H1 (cell line): Measurements from ENCODE around the gene IGFL3. TPM values are rescaled to one million over a fixed set of nuclear protein-coding genes. Genes with fewer than 3 reads are reported as not detected.

Experiments
- CTCF ChIA-PET: fragments of 300-600 bp; sonication (Branson Sonifier 250); formaldehyde crosslinking; loops from one replicate; lab custom pipeline; 2021; ENCODE audit not compliant: partially characterized antibody; lab: Charles Lee
- POLR2A ChIA-PET: fragments of 300-600 bp; sonication (Branson Sonifier 250); formaldehyde crosslinking; loops from one replicate; lab custom pipeline; 2021; ENCODE audit warnings: inconsistent platforms; ENCODE audit not compliant: partially characterized antibody; lab: Charles Lee
- DNase-seq, 2 experiments: peaks; one replicate each; pipeline versions ENCODE4 v3.0.0 to v3.0.0-alpha.2; 2010 to 2022; ENCODE audit warnings: low spot score in 2 of 2, low read depth in 1 of 2, mixed read lengths in 1 of 2
- FAIRE-seq: peaks from 2 replicates; lab custom pipeline; 2011; peaks lifted over from hg19 to GRCh38; lab: Jason Lieb, UNC
- H2AFZ ChIP-seq: 2 replicates; pipeline ENCODE4 v1.8.1; 2012; ENCODE audit warnings: low read length, inconsistent platforms
- H2AK5ac ChIP-seq: 2 replicates; pipeline ENCODE4 v1.6.1; 2013; ENCODE audit warnings: low read depth, low read length
- H2BK120ac ChIP-seq: replicated peaks from 2 replicates; pipeline ENCODE3; 2013; ENCODE audit warnings: low read depth, low read length, inconsistent platforms
- H2BK12ac ChIP-seq: 2 replicates; pipeline ENCODE4 v1.6.1; 2013; ENCODE audit warnings: low read depth, low read length
- H2BK15ac ChIP-seq: 2 replicates; pipeline ENCODE4 v1.6.1; 2013; ENCODE audit warnings: low read length
- H2BK20ac ChIP-seq: 2 replicates; pipeline ENCODE4 v1.6.1; 2013; ENCODE audit warnings: low read length
- H2BK5ac ChIP-seq: 2 replicates; pipeline ENCODE4 v1.6.1; 2013; ENCODE audit warnings: low read depth, low read length
- H3K14ac ChIP-seq: 2 replicates; pipeline ENCODE4 v1.6.1; 2013; ENCODE audit warnings: inconsistent platforms; ENCODE audit not compliant: insufficient read length
- H3K18ac ChIP-seq: 2 replicates; pipeline ENCODE4 v1.6.1; 2013; ENCODE audit warnings: low read length; ENCODE audit errors: extremely low read depth
- H3K23ac ChIP-seq: 2 replicates; pipeline ENCODE4 v1.6.1; 2013; ENCODE audit warnings: inconsistent platforms; ENCODE audit not compliant: insufficient read length
- H3K23me2 ChIP-seq: 2 replicates; pipeline ENCODE4 v1.6.1; 2013; ENCODE audit warnings: low read depth, low read length
- H3K27ac ChIP-seq: 2 replicates; pipeline ENCODE4 v1.6.1; 2011; ENCODE audit warnings: low read depth, low read length, inconsistent platforms
- H3K27me3 ChIP-seq, 4 experiments: replicated peaks in 1 of 4; 1 replicate in 1 of 4; 2 replicates in 3 of 4; pipeline versions ENCODE4 v1.6.1 to v1.8.1; 2011 to 2013; ENCODE audit warnings: low read length in 3 of 4, mild to moderate bottlenecking in 3 of 4, inconsistent platforms in 2 of 4, mixed read lengths in 2 of 4, moderate library complexity in 1 of 4; ENCODE audit not compliant: control insufficient read depth in 3 of 4, insufficient read depth in 3 of 4; ENCODE audit errors: extremely low read depth in 1 of 4
- H3K36me3 ChIP-seq, 4 experiments: 2 replicates each; pipeline versions ENCODE4 v1.6.1 to v1.8.1; 2011 to 2013; ENCODE audit warnings: mild to moderate bottlenecking in 4 of 4, low read length in 3 of 4, moderate library complexity in 2 of 4, control low read depth in 1 of 4, inconsistent platforms in 1 of 4; ENCODE audit not compliant: insufficient read depth in 4 of 4, control insufficient read depth in 2 of 4
- H3K4ac ChIP-seq: replicated peaks from 2 replicates; pipeline ENCODE3; 2013; ENCODE audit warnings: low read length, low read depth, mixed read lengths, inconsistent platforms; ENCODE audit not compliant: insufficient read length
- H3K4me1 ChIP-seq, 4 experiments: replicated peaks in 1 of 4; 1 replicate in 1 of 4; 2 replicates in 3 of 4; pipeline versions ENCODE4 v1.6.1 to v1.8.1; 2011 to 2013; ENCODE audit warnings: low read length in 3 of 4, inconsistent platforms in 2 of 4, mixed read lengths in 1 of 4; ENCODE audit not compliant: insufficient read depth in 4 of 4, control insufficient read depth in 3 of 4
- H3K4me2 ChIP-seq, 2 experiments: 2 replicates each; pipeline versions ENCODE4 v1.6.1 to v1.8.1; 2011 to 2013; ENCODE audit warnings: low read depth in 2 of 2, low read length in 2 of 2, control low read depth in 1 of 2, inconsistent platforms in 1 of 2, mild to moderate bottlenecking in 1 of 2; ENCODE audit not compliant: insufficient read depth in 1 of 2
- H3K4me3 ChIP-seq, 4 experiments: fragments of 200-600, 300-600 bp in 1 of 4; sonication (generic), shearing (Covaris generic), sonication (Bioruptor Twin) in 1 of 4; 2 replicates each; pipeline versions ENCODE4 v1.5.1 to v1.8.1; 2011 to 2016; ENCODE audit warnings: low read length in 4 of 4, low read depth in 3 of 4, control low read depth in 2 of 4, inconsistent platforms in 2 of 4, mild to moderate bottlenecking in 2 of 4, mixed read lengths in 1 of 4, moderate library complexity in 1 of 4; ENCODE audit not compliant: insufficient read depth in 2 of 4; ENCODE audit errors: extremely low read depth in 1 of 4
- H3K56ac ChIP-seq: replicated peaks from 2 replicates; pipeline ENCODE3; 2013; ENCODE audit warnings: low read depth, mild to moderate bottlenecking, mixed read lengths, low read length, inconsistent platforms; ENCODE audit not compliant: insufficient read length
- H3K79me1 ChIP-seq: 2 replicates; pipeline ENCODE4 v1.6.1; 2013; ENCODE audit warnings: low read depth, low read length, control low read depth
- H3K79me2 ChIP-seq, 2 experiments: 2 replicates each; pipeline versions ENCODE4 v1.6.1 to v1.8.1; 2012 to 2013; ENCODE audit warnings: low read length in 2 of 2, mild to moderate bottlenecking in 2 of 2, inconsistent platforms in 1 of 2; ENCODE audit not compliant: insufficient read depth in 2 of 2, control insufficient read depth in 1 of 2
- H3K9ac ChIP-seq, 4 experiments: replicated peaks in 1 of 4; 1 replicate in 1 of 4; 2 replicates in 3 of 4; pipeline versions ENCODE4 v1.6.1 to v1.8.1; 2011 to 2013; ENCODE audit warnings: low read depth in 3 of 4, low read length in 3 of 4, control low read depth in 2 of 4, mild to moderate bottlenecking in 2 of 4, moderate library complexity in 2 of 4, inconsistent platforms in 1 of 4; ENCODE audit errors: extremely low read depth in 1 of 4
- H3K9me3 ChIP-seq, 2 experiments: 2 replicates each; pipeline versions ENCODE4 v1.6.1 to v1.8.1; 2012 to 2013; ENCODE audit warnings: mild to moderate bottlenecking in 2 of 2, moderate library complexity in 2 of 2, control low read depth in 1 of 2, inconsistent platforms in 1 of 2, low read depth in 1 of 2, low read length in 1 of 2, mixed read lengths in 1 of 2; ENCODE audit not compliant: insufficient read depth in 2 of 2
- H4K20me1 ChIP-seq, 2 experiments: replicated peaks in 1 of 2; 2 replicates each; pipeline versions ENCODE3 to v1.8.1; 2011 to 2013; ENCODE audit warnings: inconsistent platforms in 2 of 2, low read length in 2 of 2, mild to moderate bottlenecking in 1 of 2; ENCODE audit not compliant: insufficient read depth in 2 of 2, control insufficient read depth in 1 of 2
- H4K5ac ChIP-seq: 2 replicates; pipeline ENCODE4 v1.6.1; 2013; ENCODE audit warnings: low read length, low read depth, mixed read lengths, inconsistent platforms; ENCODE audit not compliant: insufficient read length
- H4K8ac ChIP-seq: 2 replicates; pipeline ENCODE4 v1.8.0; 2013; ENCODE audit warnings: mild to moderate bottlenecking, moderate library complexity, low read length, inconsistent platforms; ENCODE audit not compliant: insufficient read depth; ENCODE audit errors: extremely low read depth
- H4K91ac ChIP-seq: replicated peaks from 2 replicates; pipeline ENCODE3; 2013; ENCODE audit warnings: low read length, mixed read lengths, inconsistent platforms; ENCODE audit not compliant: insufficient read length
- BCL11A ChIP-seq, 2 experiments: IDR thresholded peaks; one replicate each; pipeline ENCODE4 v1.6.1; 2011; ENCODE audit warnings: low read depth in 2 of 2, low read length in 2 of 2, mild to moderate bottlenecking in 2 of 2
- NANOG ChIP-seq: IDR thresholded peaks from 2 replicates; pipeline ENCODE4 v1.6.1; 2011; ENCODE audit warnings: low read length, low read depth, mild to moderate bottlenecking, inconsistent platforms; ENCODE audit not compliant: insufficient read depth, poor library complexity, severe bottlenecking
- RAD21 ChIP-seq, 2 experiments: IDR thresholded peaks in 1 of 2; conservative IDR thresholded peaks in 1 of 2; 2 replicates each; pipeline ENCODE4 v1.6.1; 2011; ENCODE audit warnings: low read depth in 2 of 2, low read length in 2 of 2, improper control_type of control experiment in 1 of 2, inconsistent platforms in 1 of 2, mild to moderate bottlenecking in 1 of 2, moderate library complexity in 1 of 2
- RFX5 ChIP-seq: IDR thresholded peaks from 2 replicates; pipeline ENCODE4 v1.6.1; 2011; ENCODE audit warnings: low read depth, low read length, improper control_type of control experiment, borderline replicate concordance
- SIN3A ChIP-seq, 2 experiments: IDR thresholded peaks in 1 of 2; conservative IDR thresholded peaks in 1 of 2; 2 replicates each; pipeline ENCODE4 v1.6.1; 2011 to 2012; ENCODE audit warnings: low read length in 2 of 2, improper control_type of control experiment in 1 of 2, low read depth in 1 of 2, mild to moderate bottlenecking in 1 of 2
- TAF1 ChIP-seq: IDR thresholded peaks from 2 replicates; pipeline ENCODE4 v1.6.1; 2011; ENCODE audit warnings: mild to moderate bottlenecking, low read depth, low read length
- WGBS, 2 experiments: shearing (Covaris generic) in 1 of 2; methylation state at CpG; one replicate each; pipeline versions ENCODE4 v1.1.6 to v1.1.7; 2013 to 2015; ENCODE audit warnings: low lambda C conversion rate in 2 of 2, mixed read lengths in 2 of 2, inconsistent platforms in 1 of 2, low coverage in 1 of 2, missing lambda C conversion rate in 1 of 2; ENCODE audit not compliant: insufficient replicate concordance in 2 of 2, insufficient coverage in 1 of 2, insufficient read length in 1 of 2; ENCODE audit errors: extremely low coverage in 1 of 2, missing lambda C conversion rate in 1 of 2; 5-methylcytosine and 5-hydroxymethylcytosine counted together
- polyA plus RNA-seq, 7 experiments: library from polyadenylated mRNA; depleted of rRNA in 3 of 7; stranded (reverse) in 5 of 7; unstranded in 2 of 7; fragments of >200 nt in 5 of 7; fragments of 200-250 nt in 2 of 7; gene quantifications; 1 replicate in 5 of 7; 2 replicates in 1 of 7; 4 replicates in 1 of 7; pipeline versions ENCODE4 v1.2.1 to v1.2.3, GENCODE V29; 2011 to 2013; ENCODE audit warnings: missing spikeins in 2 of 7, mixed read lengths in 2 of 7
- total RNA-seq: library from RNA; stranded (reverse); fragmentation: NEBNext Ultra II Directional; extraction: Animal tissue kit (Norgen Biotek cat#: 25700); gene quantifications from 2 replicates; pipeline ENCODE4 v1.2.1, GENCODE V29; 2021
- TF ChIP-seq, protein P1 (sequence below), 3 experiments: IDR thresholded peaks; 1 replicate in 2 of 3; 2 replicates in 1 of 3; pipeline versions ENCODE4 v1.5.1 to v1.6.1; 2011; ENCODE audit warnings: low read length in 3 of 3, mild to moderate bottlenecking in 3 of 3, inconsistent platforms in 2 of 3, low read depth in 1 of 3, moderate library complexity in 1 of 3; ENCODE audit not compliant: insufficient read depth in 1 of 3; ENCODE audit errors: control extremely low read depth in 1 of 3

The IGFL3 gene
- total and polyA plus RNA-seq, 2 of the 8 experiments (the other 6 are each of a cell fraction or from before 2014, with no cell fraction given): 0.12 TPM; not detected in 1

- Histone ChIP-seq H3K27me3 (peaks cover 2 to 9% (median 7%) of the 10 kb centered on the region in 4 experiments), H2BK15ac (no peak overlapping the region), H2BK120ac (no peak overlapping the region), H2BK12ac (no peak overlapping the region), H3K56ac (no peak overlapping the region), H2BK5ac (no peak overlapping the region), H3K79me2 (no peaks in the 10 kb centered on the region), H3K23me2 (peaks cover 2% of the 10 kb centered on the region; the same call in 1 of the 2 replicates), H3K4me3 (no peak overlapping the region), H2BK20ac (no peak overlapping the region), H4K8ac (no peak overlapping the region), H3K4me1 (peaks cover 0 to 3% (median under 1%) of the 10 kb centered on the region in 4 experiments; a peak in 2 of 7 replicates), H4K5ac (no peak overlapping the region), H2AFZ (peak overlapping the region; percentile 48; the same call in 1 of the 2 replicates), H3K9ac (no peak overlapping the region), H4K20me1 (no peaks in the 10 kb centered on the region), H3K27ac (no peak overlapping the region), H3K36me3 (no peaks in the 10 kb centered on the region), H2AK5ac (no peak overlapping the region), H4K91ac (no peak overlapping the region), H3K4ac (no peak overlapping the region), H3K79me1 (no peaks in the 10 kb centered on the region), H3K9me3 (peaks cover 4 to 6% of the 10 kb centered on the region in 2 experiments; a peak in 2 of 4 replicates), H3K18ac (no peak overlapping the region), H3K14ac (no peak overlapping the region), H3K4me2 (no peak overlapping the region), H3K23ac (no peak overlapping the region)
- TF ChIP-seq SIN3A (conservative IDR thresholded peaks at IDR 0.05 in 1 of 2, IDR thresholded peaks at IDR 0.05 in 1 of 2; ENCODE audit: low read depth in 1 of 2, low read length in 2 of 2): 0 out of 4 replicates have a peak, but pooled peaks of 1 of the 2 experiments have one; percentile 22
- 0 out of 2 replicates have a peak, but pooled peaks have one; percentile 17 for TF ChIP-seq RFX5
- no peak for TF ChIP-seq BCL11A (IDR thresholded peaks at IDR 0.05; ENCODE audit: low read depth in 2 of 2, low read length in 2 of 2)
- TF ChIP-seq NANOG: no peak
- peak; percentile 83 to 84 for TF ChIP-seq RAD21 (IDR thresholded peaks at IDR 0.05 in 1 of 2, conservative IDR thresholded peaks at IDR 0.05 in 1 of 2; ENCODE audit: low read depth in 2 of 2, low read length in 2 of 2)
- TF ChIP-seq, protein P1, sequence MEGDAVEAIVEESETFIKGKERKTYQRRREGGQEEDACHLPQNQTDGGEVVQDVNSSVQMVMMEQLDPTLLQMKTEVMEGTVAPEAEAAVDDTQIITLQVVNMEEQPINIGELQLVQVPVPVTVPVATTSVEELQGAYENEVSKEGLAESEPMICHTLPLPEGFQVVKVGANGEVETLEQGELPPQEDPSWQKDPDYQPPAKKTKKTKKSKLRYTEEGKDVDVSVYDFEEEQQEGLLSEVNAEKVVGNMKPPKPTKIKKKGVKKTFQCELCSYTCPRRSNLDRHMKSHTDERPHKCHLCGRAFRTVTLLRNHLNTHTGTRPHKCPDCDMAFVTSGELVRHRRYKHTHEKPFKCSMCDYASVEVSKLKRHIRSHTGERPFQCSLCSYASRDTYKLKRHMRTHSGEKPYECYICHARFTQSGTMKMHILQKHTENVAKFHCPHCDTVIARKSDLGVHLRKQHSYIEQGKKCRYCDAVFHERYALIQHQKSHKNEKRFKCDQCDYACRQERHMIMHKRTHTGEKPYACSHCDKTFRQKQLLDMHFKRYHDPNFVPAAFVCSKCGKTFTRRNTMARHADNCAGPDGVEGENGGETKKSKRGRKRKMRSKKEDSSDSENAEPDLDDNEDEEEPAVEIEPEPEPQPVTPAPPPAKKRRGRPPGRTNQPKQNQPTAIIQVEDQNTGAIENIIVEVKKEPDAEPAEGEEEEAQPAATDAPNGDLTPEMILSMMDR (IDR thresholded peaks at IDR 0.05; ENCODE audit: control extremely low read depth in 1 of 3, insufficient read depth in 1 of 3, low read depth in 1 of 3, low read length in 3 of 3): peak in 2 of 3 experiments; percentile 79 to 80; a peak in 3 of 4 replicates
- TF ChIP-seq TAF1: no peak
- WGBS, 2 experiments: 68% methylated on average over 4 of the region's 4 CpGs; no CpG with 5 or more reads in 1 of the 2 experiments
- CTCF ChIA-PET: interaction anchor here (0.6 to 8.0 kb wide), 44 partner anchors 8 to 597 kb away, joined by 3 to 365 read pairs (median 3); no protein-coding TSS in a partner anchor
- DNase-seq (no peak), FAIRE-seq (peak; percentile 93)
- POLR2A ChIA-PET: interaction anchor here (0.6 to 0.9 kb wide), 4 partner anchors 51 to 374 kb away, joined by 3 read pairs; no protein-coding TSS in a partner anchor
These were observed 42.4 kb downstream of the IGFL3 start for GRCh38 chr19:46081928-46082727.
